ENCODE results near the gene ZFAND3. TPM values are rescaled to one million over a fixed set of nuclear protein-coding genes. Genes with fewer than 3 reads are reported as not detected.
"Not testable (repeated sequence)": the region's sequence is repeated elsewhere in the genome, so short reads cannot be mapped to it uniquely, and the experiment has no call there.

ZFAND3 gene
- polyA plus RNA-seq, 1 donor (not counting 4 experiments of a cell fraction or from before 2014, with no cell fraction given) = 19.6 TPM

DNA sequence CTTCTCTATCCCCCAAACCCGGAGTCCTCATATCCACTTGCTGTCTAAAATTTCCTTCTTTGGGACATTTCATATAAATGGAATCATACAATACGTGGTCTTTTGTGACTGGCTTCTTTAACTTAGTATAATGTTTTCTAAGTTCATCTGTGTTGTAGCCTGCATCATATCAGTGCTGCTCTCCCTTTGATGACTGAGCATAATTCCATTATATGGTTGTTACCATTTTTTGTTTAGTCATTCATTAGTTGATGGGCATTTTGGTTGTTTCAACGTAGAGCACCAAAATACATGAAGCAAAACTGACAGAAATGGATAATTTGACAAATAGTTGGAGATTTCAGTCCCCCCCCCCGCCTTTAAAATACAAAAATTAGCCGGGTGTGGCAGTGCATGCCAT is 71.5 kb downstream of the ZFAND3 start:
- DNase-seq (ENCODE audit: low read depth, low spot score) = no peak
- no peak overlapping the region for H2AFZ ChIP-seq (ENCODE audit: control insufficient read depth, low read length)
- peaks cover 13% of the 10 kb centered on the region for H4K20me1 ChIP-seq (ENCODE audit: control insufficient read depth, extremely low read depth, insufficient read depth, low read length)
- H3K27ac ChIP-seq (ENCODE audit: control insufficient read depth, insufficient read depth, low read length) = no peak overlapping the region
- no peaks in the 10 kb centered on the region for H3K27me3 ChIP-seq (ENCODE audit: control insufficient read depth, extremely low read depth, insufficient read depth, low read length)
- FAIRE-seq = no peak
- no peak overlapping the region for H3K9ac ChIP-seq (ENCODE audit: control insufficient read depth, extremely low read depth, insufficient read depth, low read length)
- no peaks in the 10 kb centered on the region for H3K36me3 ChIP-seq (ENCODE audit: control insufficient read depth in 2 of 2, extremely low read depth in 1 of 2, insufficient read depth in 2 of 2, low read length in 2 of 2)
- H3K4me2 ChIP-seq (ENCODE audit: control insufficient read depth, extremely low read depth, insufficient read depth, low read depth, low read length) = no peak overlapping the region
- no peaks in the 10 kb centered on the region for H3K9me1 ChIP-seq (ENCODE audit: control insufficient read depth, extremely low read depth, insufficient read depth, low read length)
- peaks cover 77% of the 10 kb centered on the region for H3K79me2 ChIP-seq (ENCODE audit: control insufficient read depth, insufficient read depth, low read length)
- H3K4me1 ChIP-seq (ENCODE audit: control insufficient read depth, extremely low read depth, insufficient read depth, low read length) = peaks cover 25% of the 10 kb centered on the region
- TF ChIP-seq, protein P1, sequence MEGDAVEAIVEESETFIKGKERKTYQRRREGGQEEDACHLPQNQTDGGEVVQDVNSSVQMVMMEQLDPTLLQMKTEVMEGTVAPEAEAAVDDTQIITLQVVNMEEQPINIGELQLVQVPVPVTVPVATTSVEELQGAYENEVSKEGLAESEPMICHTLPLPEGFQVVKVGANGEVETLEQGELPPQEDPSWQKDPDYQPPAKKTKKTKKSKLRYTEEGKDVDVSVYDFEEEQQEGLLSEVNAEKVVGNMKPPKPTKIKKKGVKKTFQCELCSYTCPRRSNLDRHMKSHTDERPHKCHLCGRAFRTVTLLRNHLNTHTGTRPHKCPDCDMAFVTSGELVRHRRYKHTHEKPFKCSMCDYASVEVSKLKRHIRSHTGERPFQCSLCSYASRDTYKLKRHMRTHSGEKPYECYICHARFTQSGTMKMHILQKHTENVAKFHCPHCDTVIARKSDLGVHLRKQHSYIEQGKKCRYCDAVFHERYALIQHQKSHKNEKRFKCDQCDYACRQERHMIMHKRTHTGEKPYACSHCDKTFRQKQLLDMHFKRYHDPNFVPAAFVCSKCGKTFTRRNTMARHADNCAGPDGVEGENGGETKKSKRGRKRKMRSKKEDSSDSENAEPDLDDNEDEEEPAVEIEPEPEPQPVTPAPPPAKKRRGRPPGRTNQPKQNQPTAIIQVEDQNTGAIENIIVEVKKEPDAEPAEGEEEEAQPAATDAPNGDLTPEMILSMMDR (optimal IDR thresholded peaks at IDR 0.05 in 1 of 3, IDR thresholded peaks at IDR 0.05 in 1 of 3, conservative IDR thresholded peaks at IDR 0.05 in 1 of 3; ENCODE audit: extremely low read depth in 1 of 3, insufficient read depth in 2 of 3, low read length in 3 of 3) = no peak
- no peak for TF ChIP-seq EZH2 (IDR thresholded peaks at IDR 0.05; ENCODE audit: low read length)
- H3K4me3 ChIP-seq (ENCODE audit: control insufficient read depth in 2 of 3, extremely low read depth in 1 of 3, insufficient read depth in 2 of 3, low read depth in 1 of 3, low read length in 3 of 3) = no peak overlapping the region
- no peaks in the 10 kb centered on the region for H3K9me3 ChIP-seq (ENCODE audit: control insufficient read depth, low read depth, low read length)
- dilution Hi-C loops (cut with MboI; ENCODE audit: extremely low pct_ligation_motif_present, low sequenced_read_pairs) = no loop called here

DNA sequence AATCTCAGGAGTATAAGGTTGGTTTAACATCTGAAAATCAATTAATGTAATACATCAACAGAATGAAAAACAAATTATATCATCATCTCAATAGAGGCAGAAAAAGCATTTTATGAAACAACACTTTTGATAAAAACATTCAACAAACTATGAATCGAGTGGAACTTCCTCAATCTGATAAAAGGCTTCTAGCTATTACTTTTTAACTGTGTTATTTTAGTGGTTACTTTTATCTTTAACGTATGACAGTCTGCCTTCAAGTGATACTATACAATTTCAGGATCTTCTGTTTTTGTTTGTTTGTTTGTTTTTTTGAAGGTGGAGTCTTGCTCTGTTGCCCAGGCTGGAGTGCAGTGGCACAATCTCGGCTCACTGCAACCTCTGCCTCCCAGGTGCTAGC is 73.7 kb downstream of the ZFAND3 start:
- peaks cover 13% of the 10 kb centered on the region for H4K20me1 ChIP-seq (ENCODE audit: control insufficient read depth, extremely low read depth, insufficient read depth, low read length)
- no peak for FAIRE-seq

DNA sequence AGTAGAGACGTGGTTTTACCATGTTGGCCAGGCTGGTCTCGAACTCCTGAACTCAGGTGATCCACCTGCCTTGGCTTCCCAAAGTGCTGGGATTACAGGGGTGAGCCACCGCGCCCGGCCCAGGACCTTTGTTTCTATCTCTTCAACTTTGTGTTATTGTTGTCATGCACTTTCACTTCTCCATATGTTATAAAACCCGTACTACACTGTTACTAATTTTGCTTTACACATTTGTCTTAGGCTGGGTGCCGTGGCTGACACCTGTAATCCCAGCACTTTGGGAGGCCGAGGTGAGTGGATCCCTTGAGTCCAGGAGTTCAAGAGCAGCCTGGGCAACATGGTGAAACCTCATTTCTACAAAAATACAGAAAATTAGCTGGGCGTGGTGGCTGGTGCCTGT is 74.2 kb downstream of the ZFAND3 start:
- H3K27me3 ChIP-seq (ENCODE audit: control insufficient read depth, extremely low read depth, insufficient read depth, low read length); H3K4me2 ChIP-seq (ENCODE audit: control insufficient read depth, extremely low read depth, insufficient read depth, low read depth, low read length); H3K9me1 ChIP-seq (ENCODE audit: control insufficient read depth, extremely low read depth, insufficient read depth, low read length); FAIRE-seq; H3K27ac ChIP-seq (ENCODE audit: control insufficient read depth, insufficient read depth, low read length); H3K4me3 ChIP-seq (ENCODE audit: control insufficient read depth in 2 of 3, extremely low read depth in 1 of 3, insufficient read depth in 2 of 3, low read depth in 1 of 3, low read length in 3 of 3); DNase-seq (ENCODE audit: low read depth, low spot score); H3K9ac ChIP-seq (ENCODE audit: control insufficient read depth, extremely low read depth, insufficient read depth, low read length); dilution Hi-C loops (cut with MboI; ENCODE audit: extremely low pct_ligation_motif_present, low sequenced_read_pairs); H3K36me3 ChIP-seq (ENCODE audit: control insufficient read depth in 2 of 2, extremely low read depth in 1 of 2, insufficient read depth in 2 of 2, low read length in 2 of 2); H2AFZ ChIP-seq (ENCODE audit: control insufficient read depth, low read length); H3K9me3 ChIP-seq (ENCODE audit: control insufficient read depth, low read depth, low read length): not testable (repeated sequence)
- Histone ChIP-seq H4K20me1 (ENCODE audit: control insufficient read depth, extremely low read depth, insufficient read depth, low read length) (peaks cover 12% of the 10 kb centered on the region), H3K79me2 (ENCODE audit: control insufficient read depth, insufficient read depth, low read length) (peaks cover 71% of the 10 kb centered on the region), H3K4me1 (ENCODE audit: control insufficient read depth, extremely low read depth, insufficient read depth, low read length) (peaks cover 35% of the 10 kb centered on the region)

More for the DNA sequence above, 73.7 kb downstream of the ZFAND3 start:
- dilution Hi-C loops (cut with MboI; ENCODE audit: extremely low pct_ligation_motif_present, low sequenced_read_pairs) = no loop called here
- H2AFZ ChIP-seq (ENCODE audit: control insufficient read depth, low read length) = no peak overlapping the region
- H3K36me3 ChIP-seq (ENCODE audit: control insufficient read depth in 2 of 2, extremely low read depth in 1 of 2, insufficient read depth in 2 of 2, low read length in 2 of 2) = no peaks in the 10 kb centered on the region
- H3K4me2 ChIP-seq (ENCODE audit: control insufficient read depth, extremely low read depth, insufficient read depth, low read depth, low read length) = no peak overlapping the region
- no peak for DNase-seq (ENCODE audit: low read depth, low spot score)
- H3K9me3 ChIP-seq (ENCODE audit: control insufficient read depth, low read depth, low read length) = no peaks in the 10 kb centered on the region
- H3K9ac ChIP-seq (ENCODE audit: control insufficient read depth, extremely low read depth, insufficient read depth, low read length) = no peak overlapping the region
- H3K9me1 ChIP-seq (ENCODE audit: control insufficient read depth, extremely low read depth, insufficient read depth, low read length) = peaks cover 4% of the 10 kb centered on the region
- peaks cover 71% of the 10 kb centered on the region for H3K79me2 ChIP-seq (ENCODE audit: control insufficient read depth, insufficient read depth, low read length)
- TF ChIP-seq EZH2 (IDR thresholded peaks at IDR 0.05; ENCODE audit: low read length) = no peak
- TF ChIP-seq, protein P1 (optimal IDR thresholded peaks at IDR 0.05 in 1 of 3, IDR thresholded peaks at IDR 0.05 in 1 of 3, conservative IDR thresholded peaks at IDR 0.05 in 1 of 3; ENCODE audit: extremely low read depth in 1 of 3, insufficient read depth in 2 of 3, low read length in 3 of 3) = no peak
- no peaks in the 10 kb centered on the region for H3K27me3 ChIP-seq (ENCODE audit: control insufficient read depth, extremely low read depth, insufficient read depth, low read length)
- no peak overlapping the region for H3K27ac ChIP-seq (ENCODE audit: control insufficient read depth, insufficient read depth, low read length)
- H3K4me1 ChIP-seq (ENCODE audit: control insufficient read depth, extremely low read depth, insufficient read depth, low read length) = peaks cover 40% of the 10 kb centered on the region
- no peak overlapping the region for H3K4me3 ChIP-seq (ENCODE audit: control insufficient read depth in 2 of 3, extremely low read depth in 1 of 3, insufficient read depth in 2 of 3, low read depth in 1 of 3, low read length in 3 of 3)

Measured in keratinocyte (primary cell).